ENCODE measurements around the gene CR2. TPM values are rescaled to one million over a fixed set of nuclear protein-coding genes. Genes with fewer than 3 reads are reported as not detected.

Gene CR2
- total and polyA plus RNA-seq, 2 of the 4 experiments (the other 2 are of a cell fraction) = not detected

DNA sequence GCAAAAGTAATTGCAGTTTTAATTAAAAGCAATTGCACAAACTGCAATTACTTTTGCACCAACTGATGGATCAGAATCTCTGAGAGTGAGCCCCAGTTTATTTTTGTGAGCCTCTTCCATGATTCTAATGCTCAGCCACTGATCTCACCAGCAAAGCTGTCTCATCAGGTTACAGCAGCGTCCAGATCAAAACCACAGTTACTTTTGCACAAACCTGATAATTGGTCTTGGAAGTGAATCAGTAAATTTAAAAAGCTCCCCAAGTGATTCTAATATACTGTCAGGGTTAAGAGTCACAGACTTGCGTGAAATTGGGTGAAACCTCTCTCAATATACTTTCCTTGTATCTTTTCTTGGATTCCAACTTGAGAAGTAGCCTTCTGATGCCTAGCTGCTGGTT, 13.5 kb upstream of the CR2 start:
- Histone ChIP-seq H3K23ac (ENCODE audit: low read depth, low read length) (no peak overlapping the region), H2BK120ac (ENCODE audit: low read depth, low read length) (no peak overlapping the region), H4K91ac (ENCODE audit: insufficient read depth, low read depth, low read length) (no peak overlapping the region), H2BK5ac (ENCODE audit: low read depth, low read length, poor library complexity, severe bottlenecking) (no peak overlapping the region), H3K36me3 (ENCODE audit: control insufficient read depth, insufficient read depth, low read length) (no peaks in the 10 kb centered on the region), H3K18ac (ENCODE audit: low read depth, low read length) (no peak overlapping the region), H3K4me2 (ENCODE audit: low read depth, low read length) (no peak overlapping the region), H3K9me1 (ENCODE audit: insufficient read depth, low read length) (no peaks in the 10 kb centered on the region), H2AK9ac (replicated peaks; ENCODE audit: low read depth, low read length, poor library complexity) (no peak overlapping the region), H3K27ac (ENCODE audit: insufficient read depth, low read length) (no peak overlapping the region), H2BK20ac (ENCODE audit: low read depth, low read length) (no peak overlapping the region), H4K20me1 (ENCODE audit: insufficient read depth, low read length) (no peaks in the 10 kb centered on the region), H3K9me3 (ENCODE audit: control insufficient read depth, insufficient read depth, low read length) (no peaks in the 10 kb centered on the region), H4K8ac (ENCODE audit: low read depth in 2 of 2, low read length in 2 of 2) (no peak overlapping the region), H3K9ac (ENCODE audit: low read depth, low read length) (no peak overlapping the region), H2BK15ac (ENCODE audit: low read depth, low read length) (no peak overlapping the region), H2AK5ac (ENCODE audit: low read depth, low read length) (no peak overlapping the region), H3K4me3 (ENCODE audit: insufficient read depth, low read depth, low read length) (no peak overlapping the region), H3K27me3 (ENCODE audit: control insufficient read depth, insufficient read depth, low read length) (no peaks in the 10 kb centered on the region; the same call in 1 of the 2 replicates), H3K56ac (ENCODE audit: extremely low read depth, insufficient read depth, low read length) (no peak overlapping the region), H3K4ac (ENCODE audit: low read depth, low read length) (no peak overlapping the region), H3K79me1 (ENCODE audit: low read depth in 1 of 2, low read length in 2 of 2) (no peaks in the 10 kb centered on the region), H2AFZ (replicated peaks; ENCODE audit: low read length, poor library complexity) (no peak overlapping the region), H3K4me1 (ENCODE audit: control insufficient read depth, insufficient read depth, low read length) (no peaks in the 10 kb centered on the region), H4K5ac (ENCODE audit: low read depth, low read length) (no peak overlapping the region), H3K14ac (replicated peaks; ENCODE audit: low read depth, low read length) (no peak overlapping the region)
- dilution Hi-C loops (cut with HindIII; ENCODE audit: low sequenced_read_pairs, unreplicated experiment) = no loop called here
- DNase-seq (no peak), ATAC-seq (ENCODE audit: low read depth) (no peak)
- no CpG with 5 or more reads among the region's 2 CpGs for WGBS, 2 experiments (ENCODE audit: extremely low coverage in 2 of 2, insufficient read length in 1 of 2)
- ChIA-PET POLR2A (ENCODE audit: unreplicated experiment) (no interaction called here), CTCF (no interaction called here)
- BruUV-seq (replicated peaks) = no TSS peak
- intact Hi-C loops (cut with micrococcal nuclease) = no loop called here
- in situ Hi-C loops (cut with MboI; ENCODE audit: low sequenced_read_pairs) = no loop called here
- TF ChIP-seq MAFK (IDR thresholded peaks at IDR 0.05; ENCODE audit: low read depth, low read length) = no peak
- no peak for TF ChIP-seq RAD21 (IDR thresholded peaks at IDR 0.05; ENCODE audit: low read length)
- no peak for TF ChIP-seq NFE2L2 (IDR thresholded peaks at IDR 0.05; ENCODE audit: low read depth, low read length)
- TF ChIP-seq MXI1 (IDR thresholded peaks at IDR 0.05; ENCODE audit: borderline replicate concordance, low read depth, low read length) = no peak
- TF ChIP-seq CHD1 (IDR thresholded peaks at IDR 0.05; ENCODE audit: low read depth, low read length) = no peak
- TF ChIP-seq BHLHE40 (IDR thresholded peaks at IDR 0.05; ENCODE audit: low read depth, low read length) = no peak
- TF ChIP-seq RCOR1 (IDR thresholded peaks at IDR 0.05; ENCODE audit: insufficient replicate concordance, low read length) = no peak
- TF ChIP-seq, protein P1, sequence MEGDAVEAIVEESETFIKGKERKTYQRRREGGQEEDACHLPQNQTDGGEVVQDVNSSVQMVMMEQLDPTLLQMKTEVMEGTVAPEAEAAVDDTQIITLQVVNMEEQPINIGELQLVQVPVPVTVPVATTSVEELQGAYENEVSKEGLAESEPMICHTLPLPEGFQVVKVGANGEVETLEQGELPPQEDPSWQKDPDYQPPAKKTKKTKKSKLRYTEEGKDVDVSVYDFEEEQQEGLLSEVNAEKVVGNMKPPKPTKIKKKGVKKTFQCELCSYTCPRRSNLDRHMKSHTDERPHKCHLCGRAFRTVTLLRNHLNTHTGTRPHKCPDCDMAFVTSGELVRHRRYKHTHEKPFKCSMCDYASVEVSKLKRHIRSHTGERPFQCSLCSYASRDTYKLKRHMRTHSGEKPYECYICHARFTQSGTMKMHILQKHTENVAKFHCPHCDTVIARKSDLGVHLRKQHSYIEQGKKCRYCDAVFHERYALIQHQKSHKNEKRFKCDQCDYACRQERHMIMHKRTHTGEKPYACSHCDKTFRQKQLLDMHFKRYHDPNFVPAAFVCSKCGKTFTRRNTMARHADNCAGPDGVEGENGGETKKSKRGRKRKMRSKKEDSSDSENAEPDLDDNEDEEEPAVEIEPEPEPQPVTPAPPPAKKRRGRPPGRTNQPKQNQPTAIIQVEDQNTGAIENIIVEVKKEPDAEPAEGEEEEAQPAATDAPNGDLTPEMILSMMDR (conservative IDR thresholded peaks at IDR 0.05; ENCODE audit: low read depth, low read length) = no peak
- TF ChIP-seq CEBPB (IDR thresholded peaks at IDR 0.05; ENCODE audit: low read depth, low read length) = no peak
- TF ChIP-seq, protein P2, sequence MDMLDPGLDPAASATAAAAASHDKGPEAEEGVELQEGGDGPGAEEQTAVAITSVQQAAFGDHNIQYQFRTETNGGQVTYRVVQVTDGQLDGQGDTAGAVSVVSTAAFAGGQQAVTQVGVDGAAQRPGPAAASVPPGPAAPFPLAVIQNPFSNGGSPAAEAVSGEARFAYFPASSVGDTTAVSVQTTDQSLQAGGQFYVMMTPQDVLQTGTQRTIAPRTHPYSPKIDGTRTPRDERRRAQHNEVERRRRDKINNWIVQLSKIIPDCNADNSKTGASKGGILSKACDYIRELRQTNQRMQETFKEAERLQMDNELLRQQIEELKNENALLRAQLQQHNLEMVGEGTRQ (IDR thresholded peaks at IDR 0.05; ENCODE audit: low read depth, low read length) = no peak
- TF ChIP-seq SMC3 (IDR thresholded peaks at IDR 0.05; ENCODE audit: low read depth, low read length) = no peak
- TF ChIP-seq POLR2A (IDR thresholded peaks at IDR 0.05; ENCODE audit: low read depth, low read length) = no peak
- no peak for TF ChIP-seq MAZ (IDR thresholded peaks at IDR 0.05; ENCODE audit: borderline replicate concordance, low read depth, low read length)
- TF ChIP-seq, protein P3, sequence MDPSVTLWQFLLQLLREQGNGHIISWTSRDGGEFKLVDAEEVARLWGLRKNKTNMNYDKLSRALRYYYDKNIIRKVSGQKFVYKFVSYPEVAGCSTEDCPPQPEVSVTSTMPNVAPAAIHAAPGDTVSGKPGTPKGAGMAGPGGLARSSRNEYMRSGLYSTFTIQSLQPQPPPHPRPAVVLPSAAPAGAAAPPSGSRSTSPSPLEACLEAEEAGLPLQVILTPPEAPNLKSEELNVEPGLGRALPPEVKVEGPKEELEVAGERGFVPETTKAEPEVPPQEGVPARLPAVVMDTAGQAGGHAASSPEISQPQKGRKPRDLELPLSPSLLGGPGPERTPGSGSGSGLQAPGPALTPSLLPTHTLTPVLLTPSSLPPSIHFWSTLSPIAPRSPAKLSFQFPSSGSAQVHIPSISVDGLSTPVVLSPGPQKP (IDR thresholded peaks at IDR 0.05; ENCODE audit: borderline replicate concordance, low read depth, low read length) = no peak

All from IMR-90 (cell line).